DOHH2 (cell line): ENCODE data around the gene IL17A.

Experiments
- H3F3A ChIP-seq: fragments of 200-600 bp; sonication (generic), shearing (Covaris generic); 2 replicates; pipeline ENCODE4 v1.6.0; 2016; ENCODE audit warnings: antibody characterized with exemption, mild to moderate bottlenecking; ENCODE audit not compliant: control insufficient read depth, insufficient read depth
- H3K27ac ChIP-seq: fragments of 200-600 bp; sonication (generic); 2 replicates; pipeline ENCODE4 v1.5.1; 2014; ENCODE audit warnings: low read depth, mild to moderate bottlenecking, low read length, moderate library complexity
- H3K27me3 ChIP-seq: fragments of 200-600 bp; sonication (generic); 2 replicates; pipeline ENCODE4 v1.6.1; 2014; ENCODE audit warnings: mild to moderate bottlenecking, low read length, mixed read lengths; ENCODE audit not compliant: control insufficient read depth
- H3K36me3 ChIP-seq: fragments of 200-600 bp; sonication (generic); 2 replicates; pipeline ENCODE4 v1.6.1; 2014; ENCODE audit warnings: mild to moderate bottlenecking, low read length, moderate library complexity, mixed read lengths; ENCODE audit not compliant: control insufficient read depth
- H3K4me1 ChIP-seq: fragments of 200-600 bp; sonication (generic); 2 replicates; pipeline ENCODE4 v1.6.1; 2014; ENCODE audit warnings: mild to moderate bottlenecking, low read length, mixed read lengths; ENCODE audit not compliant: control insufficient read depth
- H3K4me2 ChIP-seq: fragments of 200-600 bp; sonication (generic); 2 replicates; pipeline ENCODE4 v1.6.0; 2014; ENCODE audit warnings: mild to moderate bottlenecking, low read length, moderate library complexity
- H3K4me3 ChIP-seq: fragments of 200-600 bp; sonication (generic); 2 replicates; pipeline ENCODE4 v1.5.1; 2014; ENCODE audit warnings: mild to moderate bottlenecking, low read length, mixed read lengths
- H3K79me2 ChIP-seq: fragments of 200-600 bp; sonication (generic); 2 replicates; pipeline ENCODE4 v1.6.1; 2014; ENCODE audit warnings: mild to moderate bottlenecking, low read length, mixed read lengths; ENCODE audit not compliant: control insufficient read depth
- H3K9me2 ChIP-seq: fragments of 200-600 bp; sonication (generic); replicated peaks from 2 replicates; pipeline ENCODE4 v1.6.1; 2014; ENCODE audit warnings: mild to moderate bottlenecking, low read length, mixed read lengths; ENCODE audit not compliant: control insufficient read depth
- H3K9me3 ChIP-seq: fragments of 200-600 bp; sonication (generic); 2 replicates; pipeline ENCODE4 v1.6.1; 2014; ENCODE audit warnings: antibody characterized with exemption, low read length, mixed read lengths; ENCODE audit not compliant: control insufficient read depth, insufficient read depth
- H4K20me1 ChIP-seq: fragments of 200-600 bp; sonication (generic); 2 replicates; pipeline ENCODE4 v1.6.0; 2014; ENCODE audit warnings: low read depth, mild to moderate bottlenecking, antibody characterized with exemption, low read length, moderate library complexity; ENCODE audit not compliant: control insufficient read depth, insufficient read depth
- CTCF ChIP-seq: fragments of 200-600 bp; sonication (generic); IDR thresholded peaks from one replicate; pipeline ENCODE4 v1.5.1; 2014; ENCODE audit warnings: antibody characterized with exemption, mild to moderate bottlenecking, low read depth, low read length; ENCODE audit not compliant: poor library complexity, severe bottlenecking
- EZH2phosphoT487 ChIP-seq: fragments of 200-600 bp; sonication (generic); IDR thresholded peaks from 2 replicates; pipeline ENCODE4 v1.6.1; 2017; ENCODE audit warnings: borderline replicate concordance, mild to moderate bottlenecking, antibody characterized with exemption, low read length, moderate library complexity, mixed read lengths

IL17A gene

GRCh38 chr6:52217761-52218160 lies 31.6 kb downstream of the IL17A start:
- no peak overlapping the region for H3K4me2 ChIP-seq

GRCh38 chr6:52221302-52221701 lies 35.1 kb downstream of the IL17A start:
- Histone ChIP-seq H3K4me3 (no peak overlapping the region), H3K4me1 (no peaks in the 10 kb centered on the region), H3K27ac (no peak overlapping the region), H3K9me3 (no peaks in the 10 kb centered on the region), H3K79me2 (no peaks in the 10 kb centered on the region), H3K36me3 (no peaks in the 10 kb centered on the region), H3K9me2 (no peaks in the 10 kb centered on the region), H3F3A (no peaks in the 10 kb centered on the region), H4K20me1 (no peaks in the 10 kb centered on the region), H3K4me2 (no peak overlapping the region), H3K27me3 (peaks cover 9% of the 10 kb centered on the region; the same call in 1 of the 2 replicates)
- TF ChIP-seq EZH2phosphoT487 (no peak), CTCF (no peak)

More at GRCh38 chr6:52217761-52218160, 31.6 kb downstream of the IL17A start:
- 0 out of 2 replicates have a peak, but pooled peaks cover 10% of the 10 kb centered on the region for H3K27me3 ChIP-seq
- H3K9me2 ChIP-seq = no peaks in the 10 kb centered on the region
- no peaks in the 10 kb centered on the region for H3K79me2 ChIP-seq
- H3K27ac ChIP-seq = no peak overlapping the region
- no peaks in the 10 kb centered on the region for H3K4me1 ChIP-seq
- H3K4me3 ChIP-seq = no peak overlapping the region
- no peak for TF ChIP-seq CTCF
- TF ChIP-seq EZH2phosphoT487 = no peak
- no peaks in the 10 kb centered on the region for H3F3A ChIP-seq
- no peaks in the 10 kb centered on the region for H3K9me3 ChIP-seq
- no peaks in the 10 kb centered on the region for H4K20me1 ChIP-seq
- no peaks in the 10 kb centered on the region for H3K36me3 ChIP-seq

- H3K79me2 ChIP-seq = no peaks in the 10 kb centered on the region
- no peak overlapping the region for H3K4me2 ChIP-seq
- H3K27ac ChIP-seq = no peak overlapping the region
- H3K27me3 ChIP-seq = peaks cover 7% of the 10 kb centered on the region; the same call in 1 of the 2 replicates
- H4K20me1 ChIP-seq = no peaks in the 10 kb centered on the region
- H3F3A ChIP-seq = no peaks in the 10 kb centered on the region
- no peaks in the 10 kb centered on the region for H3K36me3 ChIP-seq
- H3K9me3 ChIP-seq = no peaks in the 10 kb centered on the region
- no peak overlapping the region for H3K4me3 ChIP-seq
- no peak for TF ChIP-seq EZH2phosphoT487
- no peak for TF ChIP-seq CTCF
- no peaks in the 10 kb centered on the region for H3K4me1 ChIP-seq
- no peaks in the 10 kb centered on the region for H3K9me2 ChIP-seq
These were observed 41.3 kb downstream of the IL17A start for GRCh38 chr6:52227495-52227894.
